Activated T-helper 2 cell treated with anti-CD3 and anti-CD28 coated beads, Interferon-gamma antibody, Interleukin-2, Interleukin-4, amounts not matched to agents 10 μg/mL and 5 μg/mL and 100 μg/mL, durations not matched to agents 14 hours and 24 hours and 36 hours (primary cell): ENCODE measurements around the gene SLC43A3. TPM values are rescaled to one million over a fixed set of nuclear protein-coding genes. Genes with fewer than 3 reads are reported as not detected.

Experiments
- DNase-seq: peaks from one replicate; pipeline ENCODE4 v3.0.0; 2021; ENCODE audit warnings: low spot score
- H3K27ac Mint-ChIP-seq: one replicate; pipeline ENCODE4 v1.8.0; 2021; ENCODE audit warnings: mixed read lengths
- H3K27me3 Mint-ChIP-seq: one replicate; pipeline ENCODE4 v1.8.0; 2021; ENCODE audit warnings: low read depth, mixed read lengths
- H3K36me3 Mint-ChIP-seq: one replicate; pipeline ENCODE4 v1.8.0; 2021; ENCODE audit warnings: low read depth, mixed read lengths
- H3K4me1 Mint-ChIP-seq: one replicate; pipeline ENCODE4 v1.8.0; 2021; ENCODE audit warnings: low read depth, mixed read lengths
- H3K4me3 Mint-ChIP-seq: one replicate; pipeline ENCODE4 v1.8.0; 2021; ENCODE audit warnings: low read depth, mild to moderate bottlenecking, moderate library complexity, mixed read lengths
- H3K9me3 Mint-ChIP-seq: one replicate; pipeline ENCODE4 v1.8.0; 2021; ENCODE audit warnings: mixed read lengths
- intact Hi-C: fragments of 100-400 bp; cut with micrococcal nuclease; formaldehyde crosslinking; loops from one replicate; pipeline ENCODE4 v1.15.1; 2023
- total RNA-seq: library from RNA; stranded (reverse); gene quantifications from 2 replicates; pipeline ENCODE4 v1.2.3, GENCODE V29; 2022

SLC43A3 gene
- 174 and 189 TPM in 2 replicates for total RNA-seq

DNA sequence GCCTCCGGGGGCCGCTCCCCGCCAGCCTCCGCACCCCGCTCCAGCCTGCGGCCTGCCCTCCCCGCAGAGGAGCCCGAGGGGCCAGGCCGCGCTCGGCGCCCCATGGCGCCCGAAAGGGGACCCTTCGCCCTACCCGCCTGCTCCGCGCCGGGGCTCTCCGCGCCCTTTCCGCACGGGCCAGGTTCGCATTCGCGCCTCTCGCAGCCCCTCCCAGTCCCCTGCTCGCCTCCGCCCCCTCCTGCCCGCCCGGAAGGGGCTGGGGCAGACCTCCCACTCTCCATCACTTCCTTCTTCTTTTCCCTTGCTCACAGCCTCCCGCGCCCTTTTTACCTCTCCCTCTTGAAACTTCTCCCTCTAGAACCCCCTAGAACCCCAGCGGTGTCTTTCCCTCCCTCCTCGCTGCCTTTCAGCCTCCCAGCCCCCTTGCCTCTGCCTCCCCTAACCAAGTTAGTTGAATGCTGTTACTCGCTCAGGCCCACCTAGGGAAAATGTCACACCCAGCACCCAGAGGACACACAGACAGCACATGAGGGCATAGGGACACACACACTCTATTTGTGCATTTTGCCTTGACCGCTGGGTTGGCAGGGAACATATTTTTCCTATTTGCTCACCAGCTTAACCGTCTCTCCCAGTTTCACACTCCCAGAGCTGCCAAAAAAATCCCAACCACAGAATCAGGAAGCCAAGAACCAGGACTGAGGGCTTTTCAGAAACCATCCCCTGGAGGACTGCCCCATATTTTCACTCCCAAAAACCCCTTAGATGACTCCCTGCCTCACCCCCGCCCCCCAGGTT is at the start of gene SLC43A3:
Gene SLC43A3 (minus strand): TSS at position 193 of the 798 bp plus-strand sequence. CDS start 949 bp downstream, outside the sequence.
- H3K4me1 Mint-ChIP-seq, result peaks cover 44% of the 10 kb centered on the region
- H3K9me3 Mint-ChIP-seq, result no peaks in the 10 kb centered on the region
- peak; percentile 66 for DNase-seq
- peaks cover 46% of the 10 kb centered on the region for H3K36me3 Mint-ChIP-seq
- peaks cover 3% of the 10 kb centered on the region for H3K27me3 Mint-ChIP-seq
- peak within 1 kb of the TSS; percentile 64 for H3K27ac Mint-ChIP-seq
- H3K4me3 Mint-ChIP-seq, result peak within 1 kb of the TSS; percentile 91
- intact Hi-C loops, result loop anchor here (5.0 to 10.0 kb wide), 3 partner anchors 90 to 240 kb away; partner anchors contain the start of genes P2RX3, SSRP1, YPEL4 and ZDHHC5

DNA sequence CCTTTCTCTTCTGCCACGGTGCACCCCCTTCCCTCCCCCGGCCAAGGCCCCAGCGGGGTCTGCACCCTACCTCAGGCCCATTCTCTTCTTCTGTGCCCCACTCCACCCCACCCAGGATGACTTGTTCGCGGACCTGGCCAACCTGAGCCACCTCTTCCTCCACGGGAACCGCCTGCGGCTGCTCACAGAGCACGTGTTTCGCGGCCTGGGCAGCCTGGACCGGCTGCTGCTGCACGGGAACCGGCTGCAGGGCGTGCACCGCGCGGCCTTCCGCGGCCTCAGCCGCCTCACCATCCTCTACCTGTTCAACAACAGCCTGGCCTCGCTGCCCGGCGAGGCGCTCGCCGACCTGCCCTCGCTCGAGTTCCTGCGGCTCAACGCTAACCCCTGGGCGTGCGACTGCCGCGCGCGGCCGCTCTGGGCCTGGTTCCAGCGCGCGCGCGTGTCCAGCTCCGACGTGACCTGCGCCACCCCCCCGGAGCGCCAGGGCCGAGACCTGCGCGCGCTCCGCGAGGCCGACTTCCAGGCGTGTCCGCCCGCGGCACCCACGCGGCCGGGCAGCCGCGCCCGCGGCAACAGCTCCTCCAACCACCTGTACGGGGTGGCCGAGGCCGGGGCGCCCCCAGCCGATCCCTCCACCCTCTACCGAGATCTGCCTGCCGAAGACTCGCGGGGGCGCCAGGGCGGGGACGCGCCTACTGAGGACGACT is 49.3 kb upstream of the SLC43A3 start:
- Mint-ChIP-seq H3K27me3 (peaks cover 49% of the 10 kb centered on the region), H3K9me3 (no peaks in the 10 kb centered on the region), H3K27ac (no peak overlapping the region), H3K36me3 (no peaks in the 10 kb centered on the region), H3K4me3 (no peak overlapping the region), H3K4me1 (peaks cover 23% of the 10 kb centered on the region)
- intact Hi-C loops, result no loop called here
- DNase-seq, result no peak

DNA sequence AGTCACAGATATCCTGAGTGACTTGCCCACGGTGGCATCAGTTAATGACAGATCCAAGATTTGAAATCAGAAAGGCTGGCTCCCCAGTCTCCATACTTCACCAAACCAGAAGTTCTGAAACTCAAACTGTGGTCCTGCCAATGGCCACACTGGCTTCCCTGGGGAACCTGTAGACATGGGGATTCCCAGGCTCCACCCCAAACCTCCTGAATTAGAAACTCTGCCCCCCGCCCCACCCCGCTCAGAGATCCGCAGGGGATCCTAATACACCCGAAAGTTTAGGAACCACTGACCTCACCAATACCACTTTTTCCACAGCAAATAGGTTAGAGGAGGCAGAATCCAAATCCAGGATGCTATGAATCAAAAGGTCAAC is 48.7 kb upstream of the SLC43A3 start:
- Mint-ChIP-seq H3K36me3 (no peaks in the 10 kb centered on the region), H3K4me1 (peaks cover 23% of the 10 kb centered on the region), H3K9me3 (no peaks in the 10 kb centered on the region), H3K4me3 (no peak overlapping the region), H3K27me3 (peaks cover 44% of the 10 kb centered on the region), H3K27ac (no peak overlapping the region)
- DNase-seq, result no peak
- intact Hi-C loops, result no loop called here

- Mint-ChIP-seq H3K4me1 (peaks cover 22% of the 10 kb centered on the region), H3K27ac (no peak overlapping the region), H3K27me3 (peaks cover 41% of the 10 kb centered on the region), H3K4me3 (no peak overlapping the region), H3K9me3 (no peaks in the 10 kb centered on the region), H3K36me3 (no peaks in the 10 kb centered on the region)
- intact Hi-C loops, result no loop called here
- DNase-seq, result no peak
Measured at GRCh38 chr11:57475191-57475590, 48.3 kb upstream of the SLC43A3 start.

DNA sequence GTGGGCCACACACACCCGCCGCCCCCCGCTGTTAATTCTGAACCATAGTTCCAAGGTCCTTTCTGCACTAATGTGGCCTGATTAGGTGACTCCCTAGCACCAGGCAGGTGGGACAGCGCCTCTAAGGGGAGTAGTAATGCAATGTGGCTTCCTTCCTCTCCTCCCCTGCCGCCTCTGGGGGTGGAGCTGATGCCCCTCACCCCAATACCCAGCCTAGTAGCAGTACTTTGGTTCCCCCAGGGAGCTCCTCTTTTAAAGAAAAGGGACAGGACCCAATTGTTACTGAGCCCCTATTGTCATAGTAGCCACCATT is 47.8 kb upstream of the SLC43A3 start:
- H3K9me3 Mint-ChIP-seq, result no peaks in the 10 kb centered on the region
- H3K27ac Mint-ChIP-seq, result no peak overlapping the region
- H3K4me1 Mint-ChIP-seq, result peaks cover 20% of the 10 kb centered on the region
- H3K4me3 Mint-ChIP-seq, result no peak overlapping the region
- no peak for DNase-seq
- no peaks in the 10 kb centered on the region for H3K36me3 Mint-ChIP-seq
- peaks cover 40% of the 10 kb centered on the region for H3K27me3 Mint-ChIP-seq
- intact Hi-C loops, result no loop called here

- Mint-ChIP-seq H3K27ac (no peak overlapping the region), H3K4me3 (no peak overlapping the region), H3K9me3 (no peaks in the 10 kb centered on the region), H3K36me3 (no peaks in the 10 kb centered on the region), H3K4me1 (peaks cover 19% of the 10 kb centered on the region), H3K27me3 (peaks cover 37% of the 10 kb centered on the region)
- intact Hi-C loops, result no loop called here
- peak; percentile 22 for DNase-seq
Measured at GRCh38 chr11:57474017-57474802, 47.3 kb upstream of the SLC43A3 start.

DNA sequence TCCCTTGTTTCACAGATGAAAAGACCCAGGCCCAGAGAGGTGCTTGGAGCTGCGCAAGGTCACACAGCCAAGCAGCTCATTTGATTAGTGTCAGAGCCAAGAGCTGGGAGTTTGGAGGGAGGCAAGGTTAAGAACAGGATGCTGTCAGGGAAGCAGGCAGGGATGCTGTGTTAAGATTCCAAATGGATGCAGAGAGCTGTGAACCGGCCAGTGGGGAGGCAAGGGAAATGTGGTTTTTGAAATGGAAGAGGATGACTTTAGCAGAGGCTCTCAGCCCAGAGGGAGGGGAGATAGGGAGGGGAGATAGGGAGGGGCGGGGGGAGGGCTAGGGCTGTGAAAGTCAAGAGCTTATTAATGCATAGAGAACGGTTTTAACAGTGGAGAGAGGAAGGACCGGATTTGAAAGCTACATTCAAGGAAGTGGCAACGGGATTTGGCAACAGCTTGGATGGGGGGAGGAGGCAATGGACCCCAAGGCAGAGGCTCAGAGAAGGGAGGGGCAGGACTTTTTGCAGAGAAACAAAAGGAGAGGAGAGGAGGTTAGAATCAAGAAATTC is 46.4 kb upstream of the SLC43A3 start:
- no peak overlapping the region for H3K4me3 Mint-ChIP-seq
- no peak overlapping the region for H3K27ac Mint-ChIP-seq
- H3K9me3 Mint-ChIP-seq, result no peaks in the 10 kb centered on the region
- no peaks in the 10 kb centered on the region for H3K36me3 Mint-ChIP-seq
- intact Hi-C loops, result no loop called here
- H3K27me3 Mint-ChIP-seq, result peaks cover 32% of the 10 kb centered on the region
- peaks cover 19% of the 10 kb centered on the region for H3K4me1 Mint-ChIP-seq
- no peak for DNase-seq

DNA sequence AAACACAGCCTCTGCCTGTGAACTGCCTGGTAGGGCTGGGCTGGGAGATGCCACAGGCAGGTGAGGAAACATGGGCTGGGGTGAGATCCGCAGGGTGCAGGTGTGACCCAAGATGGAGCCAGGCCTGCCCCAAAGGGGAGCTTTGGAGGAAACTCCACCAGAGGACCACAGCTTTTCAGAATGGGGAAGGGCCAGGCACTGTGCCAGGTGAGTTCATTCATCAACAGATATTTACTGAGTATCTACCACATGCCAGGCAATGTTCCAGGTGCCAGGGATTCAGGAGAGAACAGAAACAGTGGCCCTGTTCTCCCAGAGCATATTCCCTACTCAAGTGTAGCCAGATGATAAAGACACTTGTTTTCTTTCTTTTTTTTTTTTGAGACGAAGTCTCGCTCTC is 44.6 kb upstream of the SLC43A3 start:
- no peaks in the 10 kb centered on the region for H3K9me3 Mint-ChIP-seq
- H3K4me3 Mint-ChIP-seq, result no peak overlapping the region
- H3K36me3 Mint-ChIP-seq, result no peaks in the 10 kb centered on the region
- peaks cover 19% of the 10 kb centered on the region for H3K27me3 Mint-ChIP-seq
- intact Hi-C loops, result no loop called here
- no peak overlapping the region for H3K27ac Mint-ChIP-seq
- no peak for DNase-seq
- H3K4me1 Mint-ChIP-seq, result peaks cover 15% of the 10 kb centered on the region

- DNase-seq, result no peak
- no peak overlapping the region for H3K4me3 Mint-ChIP-seq
- no peaks in the 10 kb centered on the region for H3K36me3 Mint-ChIP-seq
- intact Hi-C loops, result no loop called here
- peaks cover 10% of the 10 kb centered on the region for H3K27me3 Mint-ChIP-seq
- no peak overlapping the region for H3K27ac Mint-ChIP-seq
- peaks cover 6% of the 10 kb centered on the region for H3K4me1 Mint-ChIP-seq
- H3K9me3 Mint-ChIP-seq, result no peaks in the 10 kb centered on the region
Measured at GRCh38 chr11:57469268-57469667, 42.3 kb upstream of the SLC43A3 start.

GRCh38 chr11:57468276-57468675 is 41.4 kb upstream of the SLC43A3 start:
- H3K4me3 Mint-ChIP-seq, result no peak overlapping the region
- intact Hi-C loops, result no loop called here
- H3K9me3 Mint-ChIP-seq, result no peaks in the 10 kb centered on the region
- DNase-seq, result no peak
- peaks cover 10% of the 10 kb centered on the region for H3K27me3 Mint-ChIP-seq
- H3K36me3 Mint-ChIP-seq, result no peaks in the 10 kb centered on the region
- no peaks in the 10 kb centered on the region for H3K4me1 Mint-ChIP-seq
- H3K27ac Mint-ChIP-seq, result no peak overlapping the region

- Mint-ChIP-seq H3K27me3 (peaks cover 13% of the 10 kb centered on the region), H3K4me3 (no peak overlapping the region), H3K36me3 (no peaks in the 10 kb centered on the region), H3K27ac (no peak overlapping the region), H3K9me3 (no peaks in the 10 kb centered on the region), H3K4me1 (no peaks in the 10 kb centered on the region)
- intact Hi-C loops, result no loop called here
- no peak for DNase-seq
Measured at GRCh38 chr11:57467508-57468157, 40.7 kb upstream of the SLC43A3 start.

GRCh38 chr11:57466680-57467079 is 39.8 kb upstream of the SLC43A3 start:
- no peak for DNase-seq
- Mint-ChIP-seq H3K4me1 (no peaks in the 10 kb centered on the region), H3K27ac (no peak overlapping the region), H3K27me3 (peaks cover 22% of the 10 kb centered on the region), H3K4me3 (no peak overlapping the region), H3K36me3 (no peaks in the 10 kb centered on the region), H3K9me3 (no peaks in the 10 kb centered on the region)
- intact Hi-C loops, result no loop called here
